Activated CD4-positive, alpha-beta T cell treated with anti-CD3 and anti-CD28 coated beads, Interleukin-2, amount 10 ng/mL, durations not matched to agents 7 days and 5 days (primary cell): ENCODE results near the gene TMA7B. TPM values are rescaled to one million over a fixed set of nuclear protein-coding genes. Genes with fewer than 3 reads are reported as not detected.

Experiments
- CTCF ChIA-PET: fragments of 350-600 bp; sonication (Branson Sonifier 250); formaldehyde crosslinking; loops from one replicate; lab custom pipeline; 2021; ENCODE audit warnings: antibody characterized with exemption; lab: Charles Lee
- POLR2A ChIA-PET: fragments of 350-600 bp; sonication (Branson Sonifier 250); formaldehyde crosslinking; loops from one replicate; lab custom pipeline; 2021; ENCODE audit warnings: antibody characterized with exemption; lab: Charles Lee
- DNase-seq: peaks from one replicate; pipeline ENCODE4 v3.0.0-alpha.2; 2020
- H3K27ac Mint-ChIP-seq: one replicate; pipeline ENCODE4 v1.8.0; 2021; ENCODE audit warnings: mild to moderate bottlenecking, moderate library complexity, mixed read lengths
- H3K27me3 Mint-ChIP-seq: one replicate; pipeline ENCODE4 v1.8.0; 2021; ENCODE audit warnings: mixed read lengths
- H3K36me3 Mint-ChIP-seq: one replicate; pipeline ENCODE4 v1.8.0; 2021; ENCODE audit warnings: low read depth, mixed read lengths
- H3K4me1 Mint-ChIP-seq: one replicate; pipeline ENCODE4 v1.8.0; 2021; ENCODE audit warnings: mixed read lengths
- H3K4me3 Mint-ChIP-seq: one replicate; pipeline ENCODE4 v1.8.0; 2021; ENCODE audit warnings: mild to moderate bottlenecking, moderate library complexity, mixed read lengths
- H3K9me3 Mint-ChIP-seq: one replicate; pipeline ENCODE4 v1.8.0; 2021; ENCODE audit warnings: mixed read lengths
- total RNA-seq, 2 experiments: library from RNA; stranded (reverse); gene quantifications; one replicate each; pipeline ENCODE4 v1.2.3, GENCODE V29; 2021

Gene TMA7B
- total RNA-seq, 2 experiments from 2014 or later: 4.7 to 5.4 TPM

GRCh38 chr22:39979048-39979447 is 18.9 kb downstream of the TMA7B start:
- POLR2A ChIA-PET: no interaction called here
- Mint-ChIP-seq H3K36me3 (peaks cover 36% of the 10 kb centered on the region), H3K4me3 (no peak overlapping the region), H3K4me1 (peaks cover 26% of the 10 kb centered on the region), H3K27me3 (no peaks in the 10 kb centered on the region), H3K27ac (no peak overlapping the region), H3K9me3 (no peaks in the 10 kb centered on the region)
- CTCF ChIA-PET: interaction anchor here (1.1 kb wide), 1 partner anchor 11 kb away, joined by 3 read pairs; no protein-coding TSS in a partner anchor
- no peak for DNase-seq

- POLR2A ChIA-PET: no interaction called here
- H3K4me1 Mint-ChIP-seq: peaks cover 28% of the 10 kb centered on the region
- DNase-seq: no peak
- H3K27ac Mint-ChIP-seq: no peak overlapping the region
- CTCF ChIA-PET: interaction anchor here (1.1 kb wide), 1 partner anchor 10 kb away, joined by 3 read pairs; no protein-coding TSS in a partner anchor
- H3K36me3 Mint-ChIP-seq: peaks cover 37% of the 10 kb centered on the region
- H3K9me3 Mint-ChIP-seq: no peaks in the 10 kb centered on the region
- no peak overlapping the region for H3K4me3 Mint-ChIP-seq
- no peaks in the 10 kb centered on the region for H3K27me3 Mint-ChIP-seq
These were observed 19.3 kb downstream of the TMA7B start for GRCh38 chr22:39979458-39979857.

GRCh38 chr22:39980596-39980995 is 20.4 kb downstream of the TMA7B start:
- Mint-ChIP-seq H3K4me3 (no peak overlapping the region), H3K4me1 (peaks cover 38% of the 10 kb centered on the region)

GRCh38 chr22:39983346-39983745 is 23.1 kb downstream of the TMA7B start:
- Mint-ChIP-seq H3K4me1 (peaks cover 37% of the 10 kb centered on the region), H3K27ac (no peak overlapping the region)

More at GRCh38 chr22:39980596-39980995, 20.4 kb downstream of the TMA7B start:
- Mint-ChIP-seq H3K36me3 (peaks cover 30% of the 10 kb centered on the region), H3K9me3 (no peaks in the 10 kb centered on the region), H3K27ac (no peak overlapping the region), H3K27me3 (no peaks in the 10 kb centered on the region)
- no peak for DNase-seq
- CTCF ChIA-PET: no interaction called here
- POLR2A ChIA-PET: no interaction called here

GRCh38 chr22:39984006-39984405 is 23.8 kb downstream of the TMA7B start:
- H3K4me3 Mint-ChIP-seq: no peak overlapping the region
- peaks cover 34% of the 10 kb centered on the region for H3K4me1 Mint-ChIP-seq
- DNase-seq: no peak
- ChIA-PET CTCF (no interaction called here), POLR2A (no interaction called here)
- peaks cover 6% of the 10 kb centered on the region for H3K36me3 Mint-ChIP-seq
- peaks cover 6% of the 10 kb centered on the region for H3K27me3 Mint-ChIP-seq
- no peaks in the 10 kb centered on the region for H3K9me3 Mint-ChIP-seq
- H3K27ac Mint-ChIP-seq: no peak overlapping the region

More at GRCh38 chr22:39983346-39983745, 23.1 kb downstream of the TMA7B start:
- ChIA-PET POLR2A (no interaction called here), CTCF (no interaction called here)
- Mint-ChIP-seq H3K27me3 (no peaks in the 10 kb centered on the region), H3K4me3 (no peak overlapping the region), H3K36me3 (peaks cover 6% of the 10 kb centered on the region), H3K9me3 (no peaks in the 10 kb centered on the region)
- no peak for DNase-seq

- ChIA-PET CTCF (no interaction called here), POLR2A (no interaction called here)
- Mint-ChIP-seq H3K27ac (no peak overlapping the region), H3K36me3 (peaks cover 6% of the 10 kb centered on the region), H3K4me1 (peaks cover 28% of the 10 kb centered on the region), H3K9me3 (no peaks in the 10 kb centered on the region), H3K4me3 (no peak overlapping the region), H3K27me3 (peaks cover 10% of the 10 kb centered on the region)
- DNase-seq: no peak
These were observed 24.5 kb downstream of the TMA7B start for GRCh38 chr22:39984746-39985145.

- H3K27ac Mint-ChIP-seq: no peak overlapping the region
- ChIA-PET CTCF (no interaction called here), POLR2A (no interaction called here)
- DNase-seq: no peak
- H3K27me3 Mint-ChIP-seq: peaks cover 10% of the 10 kb centered on the region
- H3K36me3 Mint-ChIP-seq: peaks cover 2% of the 10 kb centered on the region
- no peaks in the 10 kb centered on the region for H3K9me3 Mint-ChIP-seq
- H3K4me1 Mint-ChIP-seq: peaks cover 21% of the 10 kb centered on the region
- no peak overlapping the region for H3K4me3 Mint-ChIP-seq
These were observed 25.3 kb downstream of the TMA7B start for GRCh38 chr22:39985383-39986035.

- H3K27ac Mint-ChIP-seq: no peak overlapping the region
- H3K9me3 Mint-ChIP-seq: no peaks in the 10 kb centered on the region
- ChIA-PET CTCF (no interaction called here), POLR2A (no interaction called here)
- no peak overlapping the region for H3K4me3 Mint-ChIP-seq
- H3K36me3 Mint-ChIP-seq: peaks cover 2% of the 10 kb centered on the region
- H3K4me1 Mint-ChIP-seq: peaks cover 19% of the 10 kb centered on the region
- H3K27me3 Mint-ChIP-seq: peaks cover 24% of the 10 kb centered on the region
- no peak for DNase-seq
These were observed 28.4 kb downstream of the TMA7B start for GRCh38 chr22:39988386-39989114.

GRCh38 chr22:39989633-39990032 is 29.4 kb downstream of the TMA7B start:
- H3K27ac Mint-ChIP-seq: no peak overlapping the region
- ChIA-PET CTCF (interaction anchor here (0.7 to 1.0 kb wide), 2 partner anchors 10 to 433 kb away, joined by 3 read pairs; no protein-coding TSS in a partner anchor), POLR2A (no interaction called here)
- H3K4me3 Mint-ChIP-seq: no peak overlapping the region
- H3K4me1 Mint-ChIP-seq: peaks cover 24% of the 10 kb centered on the region
- H3K36me3 Mint-ChIP-seq: no peaks in the 10 kb centered on the region
- no peaks in the 10 kb centered on the region for H3K9me3 Mint-ChIP-seq
- no peak for DNase-seq
- peaks cover 32% of the 10 kb centered on the region for H3K27me3 Mint-ChIP-seq

- H3K27ac Mint-ChIP-seq: no peak overlapping the region
- H3K27me3 Mint-ChIP-seq: peaks cover 32% of the 10 kb centered on the region
- no peaks in the 10 kb centered on the region for H3K36me3 Mint-ChIP-seq
- POLR2A ChIA-PET: no interaction called here
- no peaks in the 10 kb centered on the region for H3K9me3 Mint-ChIP-seq
- H3K4me3 Mint-ChIP-seq: no peak overlapping the region
- peaks cover 13% of the 10 kb centered on the region for H3K4me1 Mint-ChIP-seq
- DNase-seq: no peak
- CTCF ChIA-PET: interaction anchor here (0.6 to 1.0 kb wide), 4 partner anchors 11 to 1328 kb away, joined by 3 to 5 read pairs (median 4); no protein-coding TSS in a partner anchor
These were observed 30.5 kb downstream of the TMA7B start for GRCh38 chr22:39990686-39991085.

GRCh38 chr22:39991159-39991860 is 31.1 kb downstream of the TMA7B start:
- Mint-ChIP-seq H3K4me1 (peaks cover 8% of the 10 kb centered on the region), H3K9me3 (no peaks in the 10 kb centered on the region), H3K27me3 (peaks cover 36% of the 10 kb centered on the region), H3K27ac (no peak overlapping the region), H3K36me3 (no peaks in the 10 kb centered on the region), H3K4me3 (no peak overlapping the region)
- no peak for DNase-seq
- POLR2A ChIA-PET: no interaction called here
- CTCF ChIA-PET: interaction anchor here (0.7 to 1.1 kb wide), 3 partner anchors 17 to 963 kb away, joined by 3 to 5 read pairs (median 3); no protein-coding TSS in a partner anchor

GRCh38 chr22:39992088-39992826 is 32.1 kb downstream of the TMA7B start:
- ChIA-PET CTCF (interaction anchor here (1.1 kb wide), 1 partner anchor 16 kb away, joined by 3 read pairs; no protein-coding TSS in a partner anchor), POLR2A (no interaction called here)
- peaks cover 8% of the 10 kb centered on the region for H3K4me1 Mint-ChIP-seq
- no peaks in the 10 kb centered on the region for H3K9me3 Mint-ChIP-seq
- no peak for DNase-seq
- H3K4me3 Mint-ChIP-seq: no peak overlapping the region
- no peak overlapping the region for H3K27ac Mint-ChIP-seq
- no peaks in the 10 kb centered on the region for H3K36me3 Mint-ChIP-seq
- H3K27me3 Mint-ChIP-seq: peaks cover 44% of the 10 kb centered on the region
